Measurements from ENCODE around the gene PTPN7. TPM values are rescaled to one million over a fixed set of nuclear protein-coding genes. Genes with fewer than 3 reads are reported as not detected.
"Not testable (repeated sequence)": the region's sequence is repeated elsewhere in the genome, so short reads cannot be mapped to it uniquely, and the experiment has no call there.

PTPN7 gene
- total RNA-seq, 1 donor from 2014 or later, result not detected

DNA sequence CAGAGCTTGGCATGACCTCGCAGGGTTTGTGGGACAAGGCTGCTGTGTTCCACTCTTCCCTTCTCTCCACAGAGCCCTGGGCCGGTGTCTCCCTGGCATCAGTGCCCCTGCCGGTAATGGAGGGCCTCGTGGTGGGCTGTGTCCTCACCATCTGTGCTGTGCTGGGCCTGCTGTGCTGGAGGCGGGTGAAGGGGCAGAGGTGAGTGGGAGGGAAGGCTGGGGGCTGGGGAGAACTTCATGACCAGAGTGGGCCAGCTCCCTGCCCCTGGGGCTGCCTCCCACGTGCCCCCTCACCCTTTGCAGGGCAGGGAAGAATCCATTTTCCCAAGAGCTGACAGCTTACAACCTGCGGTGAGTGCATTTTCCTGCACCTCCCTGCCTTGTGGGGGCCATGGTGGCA lies 21.2 kb upstream of the PTPN7 start:
- TF ChIP-seq, protein P1, sequence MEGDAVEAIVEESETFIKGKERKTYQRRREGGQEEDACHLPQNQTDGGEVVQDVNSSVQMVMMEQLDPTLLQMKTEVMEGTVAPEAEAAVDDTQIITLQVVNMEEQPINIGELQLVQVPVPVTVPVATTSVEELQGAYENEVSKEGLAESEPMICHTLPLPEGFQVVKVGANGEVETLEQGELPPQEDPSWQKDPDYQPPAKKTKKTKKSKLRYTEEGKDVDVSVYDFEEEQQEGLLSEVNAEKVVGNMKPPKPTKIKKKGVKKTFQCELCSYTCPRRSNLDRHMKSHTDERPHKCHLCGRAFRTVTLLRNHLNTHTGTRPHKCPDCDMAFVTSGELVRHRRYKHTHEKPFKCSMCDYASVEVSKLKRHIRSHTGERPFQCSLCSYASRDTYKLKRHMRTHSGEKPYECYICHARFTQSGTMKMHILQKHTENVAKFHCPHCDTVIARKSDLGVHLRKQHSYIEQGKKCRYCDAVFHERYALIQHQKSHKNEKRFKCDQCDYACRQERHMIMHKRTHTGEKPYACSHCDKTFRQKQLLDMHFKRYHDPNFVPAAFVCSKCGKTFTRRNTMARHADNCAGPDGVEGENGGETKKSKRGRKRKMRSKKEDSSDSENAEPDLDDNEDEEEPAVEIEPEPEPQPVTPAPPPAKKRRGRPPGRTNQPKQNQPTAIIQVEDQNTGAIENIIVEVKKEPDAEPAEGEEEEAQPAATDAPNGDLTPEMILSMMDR (IDR thresholded peaks at IDR 0.05; ENCODE audit: unreplicated experiment), result no peak
- no peak overlapping the region for H3K4me3 Mint-ChIP-seq (ENCODE audit: low read depth)
- peaks cover 29% of the 10 kb centered on the region for H3K27me3 Mint-ChIP-seq
- DNase-seq (ENCODE audit: low spot score, unreplicated experiment), result no peak
- H3K27ac Mint-ChIP-seq, result no peak overlapping the region
- H3K36me3 Mint-ChIP-seq (ENCODE audit: insufficient read depth), result no peaks in the 10 kb centered on the region
- H3K4me1 Mint-ChIP-seq (ENCODE audit: low read depth), result peaks cover 5% of the 10 kb centered on the region
- no peaks in the 10 kb centered on the region for H3K9me3 Mint-ChIP-seq (ENCODE audit: low read depth)

DNA sequence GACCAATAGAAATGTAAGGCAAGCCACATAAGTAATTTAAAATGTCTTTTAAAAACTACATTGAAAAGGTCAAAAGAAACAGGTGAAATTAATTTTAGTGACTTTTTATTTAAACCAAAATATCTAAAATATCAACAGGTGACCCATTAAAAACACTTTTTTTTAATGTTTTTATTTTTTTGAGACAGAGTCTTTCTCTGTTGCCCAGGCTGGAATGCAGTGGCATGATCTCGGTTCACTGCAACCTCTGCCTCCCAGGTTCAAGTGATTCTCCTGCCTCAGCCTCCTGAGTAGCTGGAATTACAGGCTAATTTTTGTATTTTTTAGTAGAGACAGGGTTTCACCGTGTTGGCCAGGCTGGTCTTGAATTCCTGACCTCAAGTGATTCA lies 20.3 kb upstream of the PTPN7 start:
- H3K9me3 Mint-ChIP-seq (ENCODE audit: low read depth); H3K4me1 Mint-ChIP-seq (ENCODE audit: low read depth); H3K27ac Mint-ChIP-seq; DNase-seq (ENCODE audit: low spot score, unreplicated experiment); H3K36me3 Mint-ChIP-seq (ENCODE audit: insufficient read depth); H3K4me3 Mint-ChIP-seq (ENCODE audit: low read depth): not testable (repeated sequence)
- peaks cover 29% of the 10 kb centered on the region for H3K27me3 Mint-ChIP-seq

DNA sequence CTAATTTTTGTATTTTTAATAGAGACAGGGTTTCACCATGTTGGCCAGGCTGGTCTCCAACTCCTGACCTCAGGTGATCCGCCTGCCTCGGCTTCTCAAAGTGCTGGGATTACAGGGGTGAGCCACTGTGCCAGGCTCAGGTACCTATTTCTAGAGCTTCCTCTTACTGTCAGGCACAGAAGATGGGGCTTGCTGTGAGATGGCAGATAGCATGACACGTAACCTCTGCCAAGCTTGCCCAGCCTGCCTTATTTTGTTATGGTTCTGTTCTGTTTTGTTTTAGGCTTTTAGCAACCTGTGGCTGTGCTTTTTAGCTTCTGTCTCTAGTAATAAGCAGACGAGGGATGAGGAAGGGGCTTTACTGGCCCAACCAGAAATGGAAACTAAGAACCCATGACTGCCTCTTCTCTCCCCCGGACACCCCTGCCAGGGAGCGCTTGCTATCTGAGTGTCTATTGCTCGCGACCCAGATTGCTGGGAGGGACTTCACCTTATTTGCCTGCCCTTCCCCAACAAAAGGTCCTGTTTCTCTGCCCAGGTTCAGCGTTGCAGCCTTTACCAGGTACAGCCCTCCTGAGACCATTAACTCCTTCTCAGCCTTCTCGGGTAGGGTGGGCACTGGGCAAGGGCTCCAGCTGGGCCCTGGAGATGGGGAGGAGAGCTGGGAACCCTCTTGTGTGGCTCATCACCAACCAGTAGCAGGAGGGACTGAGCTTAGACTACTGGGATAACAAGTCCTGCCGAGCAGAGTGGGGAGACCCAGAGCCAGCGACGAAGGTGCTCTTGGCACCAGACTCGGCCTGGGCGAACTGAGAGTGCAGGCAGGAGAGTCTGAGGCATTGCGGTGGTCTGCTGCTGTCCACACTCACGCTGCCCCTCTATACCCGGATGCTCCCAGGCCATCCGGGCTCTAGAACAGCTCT lies 19.7 kb upstream of the PTPN7 start:
- Mint-ChIP-seq H3K4me3 (ENCODE audit: low read depth) (no peak overlapping the region), H3K9me3 (ENCODE audit: low read depth) (no peaks in the 10 kb centered on the region), H3K4me1 (ENCODE audit: low read depth) (peaks cover 5% of the 10 kb centered on the region), H3K27ac (no peak overlapping the region), H3K27me3 (peaks cover 29% of the 10 kb centered on the region), H3K36me3 (ENCODE audit: insufficient read depth) (no peaks in the 10 kb centered on the region)
- TF ChIP-seq, protein P1 (IDR thresholded peaks at IDR 0.05; ENCODE audit: unreplicated experiment), result no peak
- DNase-seq (ENCODE audit: low spot score, unreplicated experiment), result no peak

DNA sequence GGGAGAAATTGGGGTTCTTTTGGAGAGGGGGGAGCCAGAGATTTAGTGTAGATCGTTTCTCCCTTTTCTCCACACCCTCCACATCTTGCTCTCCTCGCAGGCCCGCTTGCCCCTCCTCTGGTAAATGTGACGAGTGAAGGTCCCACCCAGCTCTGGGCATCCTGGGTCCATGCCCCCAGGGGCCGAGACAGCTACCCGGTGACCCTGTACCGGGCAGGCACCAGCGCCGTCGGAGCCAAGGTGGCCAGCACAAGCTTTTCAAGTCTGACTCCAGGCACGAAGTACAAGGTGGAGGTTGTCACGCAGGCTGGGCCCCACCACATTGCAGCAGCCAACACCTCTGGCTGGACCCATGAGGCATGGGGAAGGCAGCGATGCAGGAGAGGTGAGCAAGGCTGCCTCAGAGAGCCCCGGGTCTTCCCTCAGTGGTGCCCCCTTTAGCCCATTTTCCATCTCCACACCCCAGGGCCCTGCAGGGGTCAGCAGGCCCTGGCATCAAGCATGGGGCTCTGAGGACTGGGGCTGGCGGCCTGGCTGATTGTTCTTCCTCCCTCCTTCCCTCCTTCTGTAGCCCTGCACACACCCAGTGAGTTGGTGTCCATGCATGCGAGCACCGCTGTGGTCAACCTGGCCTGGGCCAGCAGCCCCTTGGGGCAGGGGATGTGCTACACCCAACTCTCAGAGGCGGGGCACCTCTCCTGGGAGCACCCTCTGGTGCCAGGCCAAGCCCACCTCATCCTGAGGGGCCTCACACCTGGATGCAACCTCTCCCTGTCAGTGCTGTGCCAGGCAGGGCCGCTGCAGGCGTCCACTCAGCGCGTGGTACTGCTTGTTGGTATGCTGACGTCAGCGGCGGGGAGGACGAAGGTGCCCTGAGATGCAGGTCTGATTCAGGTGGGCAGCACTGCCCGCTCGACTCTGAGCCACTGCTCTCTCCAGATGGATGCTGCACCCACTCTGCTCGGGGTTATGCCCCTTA lies 16.8 kb upstream of the PTPN7 start:
- Mint-ChIP-seq H3K27ac (no peak overlapping the region), H3K9me3 (ENCODE audit: low read depth) (no peaks in the 10 kb centered on the region), H3K4me3 (ENCODE audit: low read depth) (no peak overlapping the region), H3K4me1 (ENCODE audit: low read depth) (no peaks in the 10 kb centered on the region), H3K36me3 (ENCODE audit: insufficient read depth) (no peaks in the 10 kb centered on the region), H3K27me3 (peaks cover 15% of the 10 kb centered on the region)
- DNase-seq (ENCODE audit: low spot score, unreplicated experiment), result no peak
- TF ChIP-seq, protein P1 (IDR thresholded peaks at IDR 0.05; ENCODE audit: unreplicated experiment), result no peak

DNA sequence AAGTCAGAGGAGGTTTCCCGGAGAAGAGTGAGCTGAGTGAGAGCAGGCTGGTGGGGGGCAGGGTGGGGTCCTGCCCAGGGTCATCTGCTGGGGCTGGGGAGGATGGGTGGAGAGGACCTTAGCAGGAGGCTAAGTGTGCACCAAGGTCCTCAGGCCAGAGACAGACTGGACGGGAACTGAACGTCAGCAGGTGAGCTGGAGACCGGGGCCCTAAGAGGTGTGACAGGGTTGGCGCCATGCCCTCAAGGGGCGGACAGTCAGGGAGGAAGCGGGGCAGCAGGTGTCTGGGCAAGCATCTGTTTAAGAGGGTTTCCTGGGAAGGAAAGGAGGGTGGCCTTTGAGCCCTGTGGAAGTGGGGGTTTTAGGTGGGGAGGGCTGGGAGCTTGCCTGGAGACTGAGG lies 13.6 kb upstream of the PTPN7 start:
- H3K27me3 Mint-ChIP-seq, result peaks cover 6% of the 10 kb centered on the region
- H3K27ac Mint-ChIP-seq, result peak overlapping the region; percentile 56
- no peaks in the 10 kb centered on the region for H3K36me3 Mint-ChIP-seq (ENCODE audit: insufficient read depth)
- H3K4me1 Mint-ChIP-seq (ENCODE audit: low read depth), result no peaks in the 10 kb centered on the region
- TF ChIP-seq, protein P1 (IDR thresholded peaks at IDR 0.05; ENCODE audit: unreplicated experiment), result no peak
- DNase-seq (ENCODE audit: low spot score, unreplicated experiment), result no peak
- H3K9me3 Mint-ChIP-seq (ENCODE audit: low read depth), result no peaks in the 10 kb centered on the region
- no peak overlapping the region for H3K4me3 Mint-ChIP-seq (ENCODE audit: low read depth)

Measured in progenitor cell of endocrine pancreas (in vitro differentiated cells).